H9 (cell line): ENCODE results near the gene SHISAL2B. TPM values are rescaled to one million over a fixed set of nuclear protein-coding genes. Genes with fewer than 3 reads are reported as not detected.

Experiments
- DNase-seq: peaks from one replicate; pipeline ENCODE4 v3.0.0-alpha.2; 2017
- H2AFZ ChIP-seq: one replicate; pipeline ENCODE4 v1.6.1; 2013; ENCODE audit warnings: mild to moderate bottlenecking, low read length, control low read depth, moderate library complexity
- H2AK5ac ChIP-seq: 2 replicates; pipeline ENCODE4 v1.6.1; 2013; ENCODE audit warnings: low read length, control low read depth, mixed read lengths; ENCODE audit not compliant: insufficient read length
- H2BK120ac ChIP-seq: one replicate; pipeline ENCODE4 v1.6.1; 2013; ENCODE audit warnings: low read depth, mild to moderate bottlenecking, low read length, control low read depth, inconsistent platforms; ENCODE audit not compliant: poor library complexity, severe bottlenecking
- H2BK12ac ChIP-seq: 2 replicates; pipeline ENCODE4 v1.6.1; 2013; ENCODE audit warnings: low read length, control low read depth, mixed read lengths, low read depth; ENCODE audit not compliant: insufficient read length
- H2BK15ac ChIP-seq: 2 replicates; pipeline ENCODE4 v1.6.1; 2013; ENCODE audit warnings: low read depth, low read length, control low read depth
- H2BK20ac ChIP-seq: one replicate; pipeline ENCODE4 v1.6.1; 2013; ENCODE audit warnings: low read depth, mild to moderate bottlenecking, low read length, control low read depth, inconsistent platforms; ENCODE audit not compliant: poor library complexity, severe bottlenecking
- H2BK5ac ChIP-seq: 2 replicates; pipeline ENCODE4 v1.6.1; 2013; ENCODE audit warnings: low read length, control low read depth, mixed read lengths; ENCODE audit not compliant: insufficient read length
- H3K14ac ChIP-seq: 2 replicates; pipeline ENCODE4 v1.6.1; 2013; ENCODE audit warnings: low read length, control low read depth; ENCODE audit not compliant: insufficient read depth
- H3K18ac ChIP-seq: 2 replicates; pipeline ENCODE4 v1.6.1; 2013; ENCODE audit warnings: low read depth, mild to moderate bottlenecking, mixed read lengths, low read length, control low read depth; ENCODE audit not compliant: insufficient read length
- H3K23ac ChIP-seq: 2 replicates; pipeline ENCODE4 v1.6.1; 2013; ENCODE audit warnings: low read length, control low read depth, mixed read lengths, low read depth; ENCODE audit not compliant: insufficient read length
- H3K23me2 ChIP-seq: 2 replicates; pipeline ENCODE4 v1.6.1; 2013; ENCODE audit warnings: low read depth, mild to moderate bottlenecking, mixed read lengths, low read length, control low read depth; ENCODE audit not compliant: insufficient read length, poor library complexity, severe bottlenecking
- H3K27ac ChIP-seq: 2 replicates; pipeline ENCODE4 v1.5.1; 2013; ENCODE audit warnings: low read length, control low read depth, mixed read lengths, low read depth; ENCODE audit not compliant: insufficient read length
- H3K27me3 ChIP-seq: 2 replicates; pipeline ENCODE4 v1.6.1; 2013; ENCODE audit warnings: low read length, control low read depth, inconsistent platforms; ENCODE audit not compliant: insufficient read depth
- H3K4ac ChIP-seq: 2 replicates; pipeline ENCODE4 v1.6.1; 2013; ENCODE audit warnings: low read depth, mild to moderate bottlenecking, control low read depth, inconsistent platforms, low read length, moderate library complexity
- H3K4me1 ChIP-seq: 2 replicates; pipeline ENCODE4 v1.6.1; 2013; ENCODE audit warnings: low read length, control low read depth, inconsistent platforms; ENCODE audit not compliant: insufficient read depth
- H3K4me2 ChIP-seq: 2 replicates; pipeline ENCODE4 v1.6.1; 2013; ENCODE audit warnings: low read length, control low read depth, mixed read lengths; ENCODE audit not compliant: insufficient read length, insufficient read depth
- H3K56ac ChIP-seq: 2 replicates; pipeline ENCODE4 v1.6.1; 2013; ENCODE audit warnings: low read depth, mild to moderate bottlenecking, mixed read lengths, low read length, control low read depth; ENCODE audit not compliant: insufficient read length
- H3K79me1 ChIP-seq: 2 replicates; pipeline ENCODE4 v1.6.1; 2013; ENCODE audit warnings: low read depth, mild to moderate bottlenecking, moderate library complexity, low read length, control low read depth, inconsistent platforms; ENCODE audit not compliant: insufficient read depth, poor library complexity, severe bottlenecking
- H3K79me2 ChIP-seq: 2 replicates; pipeline ENCODE4 v1.6.1; 2013; ENCODE audit warnings: low read length, control low read depth, inconsistent platforms; ENCODE audit not compliant: insufficient read depth
- H3K9ac ChIP-seq: 2 replicates; pipeline ENCODE4 v1.6.1; 2013; ENCODE audit warnings: low read length, control low read depth, mixed read lengths; ENCODE audit not compliant: insufficient read length; ENCODE audit errors: extremely low read depth
- H3K9me3 ChIP-seq: one replicate; pipeline ENCODE4 v1.6.1; 2013; ENCODE audit warnings: low read depth, low read length, inconsistent platforms; ENCODE audit not compliant: control insufficient read depth
- H3T11ph ChIP-seq: one replicate; pipeline ENCODE4 v1.6.1; 2013; ENCODE audit warnings: mild to moderate bottlenecking, low read length, control low read depth, inconsistent platforms
- H4K20me1 ChIP-seq: one replicate; pipeline ENCODE4 v1.6.1; 2013; ENCODE audit not compliant: control insufficient read depth, insufficient read length, insufficient read depth
- H4K5ac ChIP-seq: 2 replicates; pipeline ENCODE4 v1.6.1; 2013; ENCODE audit warnings: low read depth, mild to moderate bottlenecking, mixed read lengths, low read length, control low read depth; ENCODE audit not compliant: insufficient read length
- H4K8ac ChIP-seq: replicated peaks from 2 replicates; pipeline ENCODE4 v1.6.1; 2013; ENCODE audit warnings: low read length, control low read depth, mixed read lengths, low read depth; ENCODE audit not compliant: insufficient read length
- H4K91ac ChIP-seq: 2 replicates; pipeline ENCODE4 v1.6.1; 2013; ENCODE audit warnings: low read depth, mild to moderate bottlenecking, moderate library complexity, mixed read lengths, low read length, control low read depth; ENCODE audit not compliant: insufficient read length
- H3K27ac Mint-ChIP-seq, 3 experiments: 2 replicates in 2 of 3; 3 replicates in 1 of 3; pipeline ENCODE4 v1.8.0; 2020 to 2021; ENCODE audit warnings: mixed read lengths in 3 of 3, mild to moderate bottlenecking in 1 of 3, moderate library complexity in 1 of 3
- H3K27me3 Mint-ChIP-seq: 2 replicates; pipeline ENCODE4 v1.8.0; 2021; ENCODE audit warnings: low read depth, mild to moderate bottlenecking, moderate library complexity, mixed read lengths
- H3K36me3 Mint-ChIP-seq, 3 experiments: 2 replicates in 2 of 3; 3 replicates in 1 of 3; pipeline ENCODE4 v1.8.0; 2020 to 2021; ENCODE audit warnings: low read depth in 3 of 3, mixed read lengths in 3 of 3; ENCODE audit not compliant: insufficient read depth in 1 of 3
- H3K4me1 Mint-ChIP-seq, 2 experiments: 2 replicates each; pipeline ENCODE4 v1.8.0; 2020; ENCODE audit warnings: mixed read lengths in 2 of 2
- H3K4me3 Mint-ChIP-seq, 2 experiments: 2 replicates in 1 of 2; 3 replicates in 1 of 2; pipeline ENCODE4 v1.8.0; 2020 to 2021; ENCODE audit warnings: mild to moderate bottlenecking in 2 of 2, mixed read lengths in 2 of 2, moderate library complexity in 1 of 2
- H3K9me3 Mint-ChIP-seq, 2 experiments: 2 replicates in 1 of 2; 3 replicates in 1 of 2; pipeline ENCODE4 v1.8.0; 2020; ENCODE audit warnings: mild to moderate bottlenecking in 2 of 2, mixed read lengths in 2 of 2, moderate library complexity in 1 of 2
- CTCF ChIP-seq: fragments of 200-600 bp; sonication (generic); conservative IDR thresholded peaks from 3 replicates; pipeline ENCODE4 v1.8.0; 2021; ENCODE audit warnings: antibody characterized with exemption, mild to moderate bottlenecking
- WGBS: extraction: QIAGEN DNeasy Blood & Tissue Kit; methylation state at CpG from one replicate; pipeline ENCODE4 v1.1.7; 2013; ENCODE audit warnings: missing lambda C conversion rate, low lambda C conversion rate, mixed read lengths; ENCODE audit not compliant: insufficient read length; ENCODE audit errors: extremely low coverage; 5-methylcytosine and 5-hydroxymethylcytosine counted together
- total RNA-seq: library from RNA; stranded (reverse); gene quantifications from 2 replicates; pipeline ENCODE4 v1.2.1, GENCODE V29; 2021

SHISAL2B gene
- total RNA-seq, 1 experiment from 2014 or later = 5.0 TPM

DNA sequence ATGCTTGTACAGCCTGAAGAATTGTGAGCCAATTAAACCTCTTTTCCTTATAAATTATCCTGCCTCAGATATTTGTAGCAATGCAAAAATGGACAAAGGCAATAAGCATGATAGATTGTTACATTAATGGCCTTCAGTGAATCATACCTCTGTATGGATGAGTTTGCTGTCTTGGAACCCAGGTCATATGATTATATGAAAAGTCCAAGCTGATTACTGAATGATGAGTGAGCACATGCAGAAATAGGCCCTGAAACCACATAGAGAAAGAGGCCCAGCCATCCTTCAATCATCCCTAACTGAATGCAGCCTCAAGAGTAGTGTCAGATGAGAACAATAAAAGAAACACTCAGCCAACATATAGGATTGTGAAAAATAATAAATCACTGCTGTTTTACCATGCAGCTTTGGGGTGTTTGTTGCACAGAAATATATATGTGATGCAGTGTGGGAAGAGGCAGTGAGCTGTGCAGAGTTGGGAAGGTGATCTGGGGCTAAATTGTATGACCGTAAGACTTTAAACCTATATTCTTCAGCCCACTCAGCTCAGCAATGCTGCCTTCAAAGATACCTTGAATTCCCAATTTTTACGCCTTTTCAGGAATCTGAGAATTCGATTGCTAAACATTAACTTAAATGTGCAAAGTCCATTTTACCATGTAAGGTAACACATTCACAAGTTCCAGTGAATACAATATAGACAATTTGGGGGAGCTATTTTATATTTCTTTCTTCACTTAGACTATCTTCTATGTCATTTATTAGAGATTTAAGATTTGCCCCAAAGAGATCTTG, 36.3 kb upstream of the SHISAL2B start:
- no peak for TF ChIP-seq CTCF
- Histone ChIP-seq H3K18ac (no peak overlapping the region), H3K27me3 (no peaks in the 10 kb centered on the region), H2BK12ac (no peak overlapping the region), H3K23ac (no peak overlapping the region), H3K14ac (no peak overlapping the region), H4K20me1 (no peaks in the 10 kb centered on the region), H2BK15ac (no peak overlapping the region), H2AK5ac (no peak overlapping the region), H2AFZ (no peak overlapping the region), H2BK20ac (no peak overlapping the region), H3K4me1 (no peaks in the 10 kb centered on the region), H3K9ac (no peak overlapping the region), H2BK120ac (no peak overlapping the region), H3K4ac (no peak overlapping the region), H3K27ac (no peak overlapping the region), H3K79me2 (no peaks in the 10 kb centered on the region), H4K91ac (no peak overlapping the region), H2BK5ac (no peak overlapping the region), H3K56ac (no peak overlapping the region), H4K5ac (no peak overlapping the region), H4K8ac (no peak overlapping the region), H3K4me2 (no peak overlapping the region), H3T11ph (no peak overlapping the region), H3K9me3 (no peaks in the 10 kb centered on the region), H3K79me1 (no peaks in the 10 kb centered on the region), H3K23me2 (no peaks in the 10 kb centered on the region)
- DNase-seq = no peak
- Mint-ChIP-seq H3K36me3 (peaks cover 7 to 16% (median 14%) of the 10 kb centered on the region in 3 experiments), H3K27ac (no peak overlapping the region), H3K27me3 (no peaks in the 10 kb centered on the region; the same call in 1 of the 2 replicates), H3K4me3 (no peak overlapping the region), H3K9me3 (peaks cover 13 to 29% of the 10 kb centered on the region in 2 experiments), H3K4me1 (peaks cover 5 to 6% of the 10 kb centered on the region in 2 experiments; a peak in 2 of 4 replicates)
- no CpG with 5 or more reads among the region's 3 CpGs for WGBS
